D721Med (cell line): Measurements from ENCODE around the gene CDH4.

Source experiments
- DNase-seq: peaks from one replicate; pipeline ENCODE4 v3.0.0; 2011; ENCODE audit warnings: low spot score; ENCODE audit not compliant: insufficient read length
- FAIRE-seq: peaks from 2 replicates; lab custom pipeline; 2011; peaks lifted over from hg19 to GRCh38; lab: Jason Lieb, UNC
- CTCF ChIP-seq: IDR thresholded peaks from 2 replicates; pipeline ENCODE4 v1.5.1; 2012; ENCODE audit warnings: mild to moderate bottlenecking, control low read depth; ENCODE audit not compliant: insufficient read depth; ENCODE audit errors: missing control alignments

The CDH4 gene

GRCh38 chr20:61505508-61505907 lies 253.4 kb downstream of the CDH4 start:
- DNase-seq = no peak
- FAIRE-seq = no peak
- TF ChIP-seq CTCF = no peak

GRCh38 chr20:61507778-61508177 lies 255.7 kb downstream of the CDH4 start:
- no peak for TF ChIP-seq CTCF
- no peak for FAIRE-seq
- DNase-seq = no peak

GRCh38 chr20:61508301-61509096 lies 256.4 kb downstream of the CDH4 start:
- no peak for TF ChIP-seq CTCF
- no peak for FAIRE-seq
- no peak for DNase-seq

- FAIRE-seq (no peak), DNase-seq (no peak)
- TF ChIP-seq CTCF = no peak
Measured at GRCh38 chr20:61510778-61511330, 258.8 kb downstream of the CDH4 start.

GRCh38 chr20:61512475-61512874 lies 260.4 kb downstream of the CDH4 start:
- no peak for DNase-seq
- no peak for FAIRE-seq
- no peak for TF ChIP-seq CTCF

- DNase-seq = no peak
Measured at GRCh38 chr20:61513124-61514017, 261.3 kb downstream of the CDH4 start.

More at GRCh38 chr20:61513124-61514017, 261.3 kb downstream of the CDH4 start:
- TF ChIP-seq CTCF = no peak
- no peak for FAIRE-seq
